ENCODE results near the gene SNX21. TPM values are rescaled to one million over a fixed set of nuclear protein-coding genes. Genes with fewer than 3 reads are reported as not detected.

The SNX21 gene
- total RNA-seq, 3 donors from 2014 or later (not counting 1 experiment from before 2014, with no cell fraction given) = 0.99 to 1.7 (median 1.2) TPM

DNA sequence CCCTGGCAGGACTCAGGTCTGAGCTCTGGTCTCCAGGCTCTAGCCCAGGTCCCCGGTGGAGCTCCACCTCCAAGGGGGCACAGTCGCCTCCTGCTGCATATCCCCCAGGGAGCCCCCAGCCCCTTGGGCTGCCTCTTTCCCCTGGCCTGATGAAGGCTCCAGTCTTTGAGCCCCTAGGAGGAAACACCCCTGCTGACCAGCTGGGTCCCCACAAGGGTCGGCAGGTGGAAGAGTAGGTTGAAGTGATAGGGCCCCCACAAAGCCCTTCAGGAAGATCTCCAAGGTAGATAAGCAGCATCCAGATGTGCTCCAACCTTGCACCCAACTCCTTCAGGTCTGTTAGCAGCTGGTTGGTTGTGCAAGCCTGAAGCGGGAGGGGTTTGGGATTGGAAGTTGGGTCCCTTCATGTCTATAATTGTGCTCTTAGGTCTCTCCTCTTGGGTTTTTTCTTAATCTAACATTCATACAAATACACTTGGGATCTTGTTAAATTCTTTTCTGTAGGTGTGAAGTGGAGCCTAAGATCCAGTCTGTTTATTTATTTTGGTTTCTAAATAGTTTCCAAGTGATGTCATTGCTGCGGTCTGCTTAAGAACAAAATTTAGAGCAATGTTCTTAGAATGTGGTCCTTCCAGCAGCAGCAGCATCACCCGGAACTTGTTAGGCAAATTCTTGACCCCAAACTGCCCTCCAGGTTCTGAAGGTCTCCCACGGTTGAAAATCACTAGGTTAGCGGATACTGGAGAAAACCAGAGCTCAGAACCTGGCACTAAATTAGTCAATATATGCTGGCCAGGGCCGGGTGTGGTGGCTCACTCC, 16.0 kb upstream of the SNX21 start:
- Mint-ChIP-seq H3K36me3 (no peaks in the 10 kb centered on the region), H3K9me3 (no peaks in the 10 kb centered on the region), H3K4me1 (peaks cover 8 to 9% of the 10 kb centered on the region in 2 donors), H3K27me3 (ENCODE audit: low read depth in 2 of 2) (peaks cover 8 to 14% of the 10 kb centered on the region in 2 donors), H3K4me3 (no peak overlapping the region), H3K27ac (no peak overlapping the region)
- Histone ChIP-seq H3K36me3 (ENCODE audit: control insufficient read depth, insufficient read depth, low read length) (no peaks in the 10 kb centered on the region), H3K4me1 (ENCODE audit: control insufficient read depth, insufficient read depth, low read length) (peaks cover 8% of the 10 kb centered on the region), H3K9me3 (ENCODE audit: control insufficient read depth, insufficient read depth, low read length) (no peaks in the 10 kb centered on the region), H3K27me3 (ENCODE audit: control insufficient read depth, insufficient read depth, low read length) (peaks cover under 1% of the 10 kb centered on the region), H3K27ac (ENCODE audit: low read length) (no peak overlapping the region), H3K4me3 (ENCODE audit: low read length) (no peak overlapping the region)
- WGBS (ENCODE audit: insufficient coverage) = 85% methylated on average over 8 of the region's 9 CpGs
- ATAC-seq (no peak), DNase-seq (no peak)
- intact Hi-C loops (cut with micrococcal nuclease) = no loop called here
- TF ChIP-seq CTCF (IDR thresholded peaks at IDR 0.05) = no peak

DNA sequence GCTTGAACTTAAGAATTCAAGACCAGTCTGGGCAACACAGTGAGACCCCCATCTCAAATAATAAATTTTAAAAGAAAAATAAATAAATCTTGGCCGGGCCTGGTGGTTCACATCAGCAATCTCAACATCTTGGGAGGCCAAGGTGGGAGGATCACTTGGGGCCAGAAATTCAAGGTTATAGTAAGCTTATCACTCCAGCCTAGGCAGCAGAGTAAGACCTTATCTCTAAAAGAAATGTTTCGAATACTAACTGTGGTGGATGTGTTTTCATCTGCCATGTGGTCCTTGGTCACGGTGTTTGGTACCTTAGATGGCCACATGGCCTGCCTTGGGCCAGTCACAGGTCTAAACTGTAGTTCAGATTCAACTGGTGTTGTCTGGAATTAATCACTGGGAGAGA, 15.4 kb upstream of the SNX21 start:
- TF ChIP-seq CTCF (IDR thresholded peaks at IDR 0.05) = no peak
- intact Hi-C loops (cut with micrococcal nuclease) = no loop called here
- DNase-seq (no peak), ATAC-seq (no peak)
- Mint-ChIP-seq H3K27me3 (ENCODE audit: low read depth in 2 of 2) (peaks cover 14 to 19% of the 10 kb centered on the region in 2 donors), H3K9me3 (no peaks in the 10 kb centered on the region), H3K27ac (no peak overlapping the region), H3K36me3 (no peaks in the 10 kb centered on the region), H3K4me1 (peaks cover 2 to 6% of the 10 kb centered on the region in 2 donors), H3K4me3 (no peak overlapping the region)
- Histone ChIP-seq H3K27ac (ENCODE audit: low read length) (no peak overlapping the region), H3K9me3 (ENCODE audit: control insufficient read depth, insufficient read depth, low read length) (no peaks in the 10 kb centered on the region), H3K27me3 (ENCODE audit: control insufficient read depth, insufficient read depth, low read length) (peaks cover 5% of the 10 kb centered on the region), H3K36me3 (ENCODE audit: control insufficient read depth, insufficient read depth, low read length) (no peaks in the 10 kb centered on the region), H3K4me3 (ENCODE audit: low read length) (no peak overlapping the region), H3K4me1 (ENCODE audit: control insufficient read depth, insufficient read depth, low read length) (peaks cover 7% of the 10 kb centered on the region)
- WGBS (ENCODE audit: insufficient coverage) = 83% methylated on average over 3 of the region's 3 CpGs

- no peak for ATAC-seq
- Mint-ChIP-seq H3K27me3 (ENCODE audit: low read depth in 2 of 2) (peaks cover 24 to 32% of the 10 kb centered on the region in 2 donors), H3K9me3 (no peaks in the 10 kb centered on the region), H3K4me3 (no peak overlapping the region), H3K27ac (no peak overlapping the region), H3K36me3 (no peaks in the 10 kb centered on the region), H3K4me1 (peaks cover 7 to 11% of the 10 kb centered on the region in 2 donors)
- Histone ChIP-seq H3K4me1 (ENCODE audit: control insufficient read depth, insufficient read depth, low read length) (peaks cover 15% of the 10 kb centered on the region), H3K36me3 (ENCODE audit: control insufficient read depth, insufficient read depth, low read length) (peaks cover 2% of the 10 kb centered on the region), H3K27ac (ENCODE audit: low read length) (no peak overlapping the region), H3K9me3 (ENCODE audit: control insufficient read depth, insufficient read depth, low read length) (no peaks in the 10 kb centered on the region), H3K4me3 (ENCODE audit: low read length) (no peak overlapping the region), H3K27me3 (ENCODE audit: control insufficient read depth, insufficient read depth, low read length) (peaks cover 12% of the 10 kb centered on the region)
- WGBS (ENCODE audit: insufficient coverage) = 95% methylated on average over 4 of the region's 4 CpGs
- DNase-seq = no peak
- intact Hi-C loops (cut with micrococcal nuclease) = no loop called here
- no peak for TF ChIP-seq CTCF (IDR thresholded peaks at IDR 0.05)
These were observed 14.1 kb upstream of the SNX21 start for GRCh38 chr20:45819466-45819865.

Measured in natural killer cell (primary cell).